Mammary epithelial cell (primary cell): ENCODE results near the gene FBXO3.

Source experiments
- CTCF ChIP-seq, 2 donors: IDR thresholded peaks in 1 of 2; conservative IDR thresholded peaks in 1 of 2; 2 replicates each; pipeline ENCODE4 v1.5.1; 2011 to 2012; ENCODE audit warnings: inconsistent platforms in 2 of 2, low read length in 2 of 2, mild to moderate bottlenecking in 2 of 2, control low read depth in 1 of 2, low read depth in 1 of 2; ENCODE audit not compliant: insufficient read depth in 1 of 2; ENCODE audit errors: extremely low read depth in 1 of 2
- EZH2 ChIP-seq: IDR thresholded peaks from 2 replicates; pipeline ENCODE4 v1.6.1; 2012; ENCODE audit warnings: low read length, inconsistent platforms, borderline replicate concordance

- TF ChIP-seq CTCF (conservative IDR thresholded peaks at IDR 0.05 in 1 of 2, IDR thresholded peaks at IDR 0.05 in 1 of 2; ENCODE audit: extremely low read depth in 1 of 2, insufficient read depth in 1 of 2, low read depth in 1 of 2, low read length in 2 of 2), result no peak
- no peak for TF ChIP-seq EZH2
Measured at GRCh38 chr11:33736148-33736812, 38.0 kb downstream of the FBXO3 start, which contains the start of gene CD59.
